SK-N-SH (cell line): ENCODE data around the gene GFPT2. TPM values are rescaled to one million over a fixed set of nuclear protein-coding genes. Genes with fewer than 3 reads are reported as not detected.

Experiments used
- CTCF ChIA-PET: fragments of 300-600, 350-600 bp; formaldehyde crosslinking; extraction: SDS; loops from one replicate; lab custom pipeline; 2021; lab: Yijun Ruan, JAX
- POLR2A ChIA-PET: fragments of 350-600 bp; sonication (Branson Sonifier 250); formaldehyde crosslinking; extraction: SDS; loops from one replicate; lab custom pipeline; 2020; ENCODE audit warnings: antibody characterized with exemption, inconsistent platforms; lab: Yijun Ruan, JAX
- DNase-seq: peaks from one replicate; pipeline ENCODE4 v3.0.0; 2012
- H2AFZ ChIP-seq: fragments of 200-600 bp; sonication (generic); 2 replicates; pipeline ENCODE4 v1.8.1; 2016; ENCODE audit warnings: antibody characterized with exemption, mild to moderate bottlenecking, low read depth
- H3F3A ChIP-seq: fragments of 200-600 bp; sonication (generic); replicated peaks from 2 replicates; pipeline ENCODE3; 2016; ENCODE audit warnings: antibody characterized with exemption, mild to moderate bottlenecking; ENCODE audit not compliant: insufficient read depth
- H3K27ac ChIP-seq, 2 experiments: fragments of 200-500 bp in 1 of 2; fragments of 200-600 bp in 1 of 2; sonication (Bioruptor generic) in 1 of 2; sonication (generic), shearing (Covaris generic) in 1 of 2; 2 replicates each; pipeline versions ENCODE4 v1.5.1 to v1.6.1; 2014 to 2016; ENCODE audit warnings: low read depth in 2 of 2, inconsistent platforms in 1 of 2, low read length in 1 of 2, mild to moderate bottlenecking in 1 of 2, mixed read lengths in 1 of 2
- H3K27me3 ChIP-seq: fragments of 200-600 bp; sonication (generic), shearing (Covaris generic); 2 replicates; pipeline ENCODE4 v1.6.1; 2016; ENCODE audit warnings: mixed run types; ENCODE audit not compliant: insufficient read depth
- H3K36me3 ChIP-seq, 2 experiments: fragments of 200-500 bp in 1 of 2; fragments of 200-600 bp in 1 of 2; sonication (Bioruptor generic) in 1 of 2; sonication (generic) in 1 of 2; replicated peaks in 1 of 2; 2 replicates each; pipeline versions ENCODE3 to v1.5.1; 2014 to 2016; ENCODE audit warnings: low read length in 1 of 2, mild to moderate bottlenecking in 1 of 2; ENCODE audit not compliant: insufficient read depth in 2 of 2, control insufficient read depth in 1 of 2
- H3K4me1 ChIP-seq, 2 experiments: fragments of 200-500 bp in 1 of 2; fragments of 200-600 bp in 1 of 2; sonication (Bioruptor generic) in 1 of 2; sonication (generic), shearing (Covaris generic) in 1 of 2; 2 replicates each; pipeline versions ENCODE4 v1.5.1 to v1.6.1; 2014 to 2016; ENCODE audit warnings: low read depth in 1 of 2, low read length in 1 of 2, mixed run types in 1 of 2; ENCODE audit not compliant: insufficient read depth in 2 of 2, control insufficient read depth in 1 of 2
- H3K4me2 ChIP-seq: fragments of 200-600 bp; sonication (generic), shearing (Covaris generic); 2 replicates; pipeline ENCODE4 v1.6.1; 2017; ENCODE audit warnings: mixed run types
- H3K4me3 ChIP-seq, 2 experiments: fragments of 200-500 bp in 1 of 2; fragments of 200-600 bp in 1 of 2; sonication (Bioruptor generic) in 1 of 2; sonication (generic), shearing (Covaris generic) in 1 of 2; 2 replicates each; pipeline versions ENCODE4 v1.5.1 to v1.8.1; 2014 to 2016; ENCODE audit warnings: low read depth in 2 of 2, inconsistent platforms in 1 of 2, low read length in 1 of 2, mild to moderate bottlenecking in 1 of 2, mixed read lengths in 1 of 2, moderate library complexity in 1 of 2
- H3K79me2 ChIP-seq: fragments of 200-600 bp; sonication (generic); 2 replicates; pipeline ENCODE4 v1.8.1; 2017; ENCODE audit warnings: mild to moderate bottlenecking; ENCODE audit not compliant: insufficient read depth
- H3K9ac ChIP-seq: fragments of 200-600 bp; sonication (generic); 2 replicates; pipeline ENCODE4 v1.6.1; 2017; ENCODE audit warnings: mixed run types
- H3K9me2 ChIP-seq: fragments of 200-600 bp; sonication (generic); 2 replicates; pipeline ENCODE4 v1.6.1; 2017; ENCODE audit warnings: mixed run types
- H3K9me3 ChIP-seq: fragments of 200-600 bp; sonication (generic); 2 replicates; pipeline ENCODE4 v1.6.1; 2017; ENCODE audit warnings: mixed run types, mild to moderate bottlenecking, moderate library complexity
- H4K20me1 ChIP-seq: fragments of 200-600 bp; sonication (generic); 2 replicates; pipeline ENCODE4 v1.6.1; 2017; ENCODE audit warnings: mild to moderate bottlenecking, mixed run types; ENCODE audit not compliant: insufficient read depth
- CHD2 ChIP-seq: fragments of 150-350 bp; IDR thresholded peaks from 2 replicates; pipeline ENCODE4 v1.6.1; 2018; ENCODE audit warnings: low read length; ENCODE audit not compliant: partially characterized antibody
- ELF1 ChIP-seq: IDR thresholded peaks from 2 replicates; pipeline ENCODE4 v1.4.0; 2012
- EP300 ChIP-seq, 2 experiments: IDR thresholded peaks; 2 replicates each; pipeline versions ENCODE4 v1.4.0 to v1.6.1; 2012; ENCODE audit warnings: borderline replicate concordance in 1 of 2, low read depth in 1 of 2, low read length in 1 of 2
- EZH2phosphoT487 ChIP-seq: fragments of 200-600 bp; sonication (generic); IDR thresholded peaks from 2 replicates; pipeline ENCODE4 v1.6.1; 2017; ENCODE audit warnings: low read depth, mixed run types, mild to moderate bottlenecking, antibody characterized with exemption, moderate library complexity, borderline replicate concordance
- FOSL2 ChIP-seq: IDR thresholded peaks from 2 replicates; pipeline ENCODE4 v1.4.0; 2012; ENCODE audit warnings: low read depth, mild to moderate bottlenecking, moderate library complexity, borderline replicate concordance
- FOXJ3 ChIP-seq: sonication (generic); formaldehyde crosslinking; IDR thresholded peaks from 2 replicates; pipeline ENCODE4 v1.5.1; 2020; ENCODE audit warnings: mild to moderate bottlenecking, missing genetic modification reagents
- FOXM1 ChIP-seq: IDR thresholded peaks from 2 replicates; pipeline ENCODE4 v1.4.0; 2012; ENCODE audit warnings: low read depth, mild to moderate bottlenecking
- GABPA ChIP-seq: IDR thresholded peaks from 2 replicates; pipeline ENCODE4 v1.4.0; 2012; ENCODE audit warnings: low read depth, mild to moderate bottlenecking
- JUND ChIP-seq: IDR thresholded peaks from 2 replicates; pipeline ENCODE4 v1.4.0; 2012
- MEF2A ChIP-seq: IDR thresholded peaks from 2 replicates; pipeline ENCODE4 v1.4.0; 2012; ENCODE audit warnings: low read depth, borderline replicate concordance
- MXI1 ChIP-seq: IDR thresholded peaks from 2 replicates; pipeline ENCODE4 v1.6.1; 2012; ENCODE audit warnings: mild to moderate bottlenecking, low read depth, low read length, improper control_type of control experiment
- POLR2AphosphoS5 ChIP-seq: IDR thresholded peaks from 2 replicates; pipeline ENCODE4 v1.6.1; 2012; ENCODE audit warnings: low read depth, low read length
- RCOR1 ChIP-seq: fragments of 150-350 bp; IDR thresholded peaks from 2 replicates; pipeline ENCODE4 v1.6.1; 2017; ENCODE audit warnings: antibody characterized with exemption, low read length
- SIN3A ChIP-seq: IDR thresholded peaks from 2 replicates; pipeline ENCODE4 v1.6.1; 2012; ENCODE audit warnings: low read depth, mild to moderate bottlenecking, low read length, moderate library complexity, borderline replicate concordance
- SMC3 ChIP-seq: IDR thresholded peaks from 2 replicates; pipeline ENCODE4 v1.6.1; 2012; ENCODE audit warnings: low read depth, low read length, improper control_type of control experiment
- TAF1 ChIP-seq: IDR thresholded peaks from 2 replicates; pipeline ENCODE4 v1.6.1; 2012; ENCODE audit warnings: low read depth, mild to moderate bottlenecking, low read length, moderate library complexity, borderline replicate concordance
- TEAD4 ChIP-seq: IDR thresholded peaks from 2 replicates; pipeline ENCODE4 v1.4.0; 2012; ENCODE audit warnings: mild to moderate bottlenecking, borderline replicate concordance; ENCODE audit not compliant: insufficient read depth
- USF2 ChIP-seq: fragments of 150-350 bp; IDR thresholded peaks from 2 replicates; pipeline ENCODE4 v1.6.1; 2017; ENCODE audit warnings: antibody characterized with exemption, low read length, low read depth, borderline replicate concordance
- YY1 ChIP-seq: IDR thresholded peaks from 2 replicates; pipeline ENCODE4 v1.4.0; 2012; ENCODE audit warnings: low read depth, mild to moderate bottlenecking
- WGBS: methylation state at CpG from one replicate; pipeline ENCODE4 v1.1.6; 2017; ENCODE audit warnings: low lambda C conversion rate; 5-methylcytosine and 5-hydroxymethylcytosine counted together
- polyA plus RNA-seq, 3 experiments: library from polyadenylated mRNA; depleted of rRNA; stranded (reverse); fragments of >200 nt; gene quantifications; 2 replicates each; pipeline ENCODE4 v1.2.3, GENCODE V29; 2012
- TF ChIP-seq, protein P1 (sequence below): fragments of 200-600 bp; sonication (generic); IDR thresholded peaks from 2 replicates; pipeline ENCODE4 v1.6.1; 2017; ENCODE audit warnings: antibody characterized with exemption, mild to moderate bottlenecking, moderate library complexity
- TF ChIP-seq, protein P2 (sequence below): IDR thresholded peaks from 2 replicates; pipeline ENCODE4 v1.6.1; 2012; ENCODE audit warnings: mild to moderate bottlenecking, low read depth, low read length, moderate library complexity
- TF ChIP-seq, protein P3 (sequence below): fragments of 150-350 bp; IDR thresholded peaks from 2 replicates; pipeline ENCODE4 v1.6.1; 2016; ENCODE audit warnings: mild to moderate bottlenecking, low read depth, low read length

The GFPT2 gene
- polyA plus RNA-seq, 1 of the 3 experiments (the other 2 are of a cell fraction) = 8.1 TPM

DNA sequence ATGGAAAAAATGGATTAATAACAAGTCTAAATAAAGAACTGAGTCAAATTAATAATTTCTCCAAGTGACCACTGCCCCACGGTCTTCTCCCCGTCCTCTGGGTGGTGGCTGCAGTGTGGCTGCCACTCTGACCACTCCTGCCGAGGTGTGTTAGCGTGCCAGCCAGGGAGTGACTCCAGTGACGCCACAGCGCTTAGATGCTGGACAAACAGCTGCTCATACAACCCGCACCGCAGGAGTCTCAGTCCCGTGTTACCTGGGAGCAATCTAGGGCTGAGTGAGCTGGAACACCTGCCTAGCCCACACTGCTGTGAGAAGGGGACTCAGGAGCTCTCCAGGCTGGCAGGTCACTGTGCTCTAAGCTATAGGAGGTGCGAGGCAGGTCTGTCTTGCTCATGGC lies 71.4 kb downstream of the GFPT2 start:
- Histone ChIP-seq H3K9me2 (no peaks in the 10 kb centered on the region), H2AFZ (no peak overlapping the region), H3K4me2 (no peak overlapping the region), H3K27ac (no peak overlapping the region), H3F3A (no peaks in the 10 kb centered on the region), H3K9ac (no peak overlapping the region), H3K4me3 (no peak overlapping the region), H4K20me1 (no peaks in the 10 kb centered on the region), H3K4me1 (no peaks in the 10 kb centered on the region; a peak in 1 of 4 replicates), H3K27me3 (no peaks in the 10 kb centered on the region), H3K36me3 (peaks cover 30 to 38% of the 10 kb centered on the region in 2 experiments), H3K9me3 (no peaks in the 10 kb centered on the region), H3K79me2 (peaks cover 36% of the 10 kb centered on the region)
- DNase-seq = no peak
- TF ChIP-seq CHD2 = no peak
- TF ChIP-seq, protein P1, sequence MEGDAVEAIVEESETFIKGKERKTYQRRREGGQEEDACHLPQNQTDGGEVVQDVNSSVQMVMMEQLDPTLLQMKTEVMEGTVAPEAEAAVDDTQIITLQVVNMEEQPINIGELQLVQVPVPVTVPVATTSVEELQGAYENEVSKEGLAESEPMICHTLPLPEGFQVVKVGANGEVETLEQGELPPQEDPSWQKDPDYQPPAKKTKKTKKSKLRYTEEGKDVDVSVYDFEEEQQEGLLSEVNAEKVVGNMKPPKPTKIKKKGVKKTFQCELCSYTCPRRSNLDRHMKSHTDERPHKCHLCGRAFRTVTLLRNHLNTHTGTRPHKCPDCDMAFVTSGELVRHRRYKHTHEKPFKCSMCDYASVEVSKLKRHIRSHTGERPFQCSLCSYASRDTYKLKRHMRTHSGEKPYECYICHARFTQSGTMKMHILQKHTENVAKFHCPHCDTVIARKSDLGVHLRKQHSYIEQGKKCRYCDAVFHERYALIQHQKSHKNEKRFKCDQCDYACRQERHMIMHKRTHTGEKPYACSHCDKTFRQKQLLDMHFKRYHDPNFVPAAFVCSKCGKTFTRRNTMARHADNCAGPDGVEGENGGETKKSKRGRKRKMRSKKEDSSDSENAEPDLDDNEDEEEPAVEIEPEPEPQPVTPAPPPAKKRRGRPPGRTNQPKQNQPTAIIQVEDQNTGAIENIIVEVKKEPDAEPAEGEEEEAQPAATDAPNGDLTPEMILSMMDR = no peak
- TF ChIP-seq EP300 (IDR thresholded peaks at IDR 0.05; ENCODE audit: borderline replicate concordance in 1 of 2, low read depth in 1 of 2, low read length in 1 of 2) = no peak
- TF ChIP-seq JUND = no peak
- TF ChIP-seq FOXM1 = no peak
- TF ChIP-seq SIN3A = no peak
- TF ChIP-seq USF2 = no peak
- no peak for TF ChIP-seq FOSL2
- TF ChIP-seq TEAD4 = no peak
- no peak for TF ChIP-seq FOXJ3
- TF ChIP-seq EZH2phosphoT487 = no peak
- no peak for TF ChIP-seq YY1
- no peak for TF ChIP-seq GABPA
- TF ChIP-seq RCOR1 = no peak
- no peak for TF ChIP-seq SMC3
- TF ChIP-seq MEF2A = no peak
- TF ChIP-seq POLR2AphosphoS5 = no peak
- no peak for TF ChIP-seq TAF1
- ChIA-PET CTCF (interaction anchor here (1.1 to 2.0 kb wide), 4 partner anchors 8 to 119 kb away, joined by 3 to 7 read pairs (median 6); no protein-coding TSS in a partner anchor), POLR2A (no interaction called here)
- WGBS = 98% methylated on average over 10 of the region's 10 CpGs

DNA sequence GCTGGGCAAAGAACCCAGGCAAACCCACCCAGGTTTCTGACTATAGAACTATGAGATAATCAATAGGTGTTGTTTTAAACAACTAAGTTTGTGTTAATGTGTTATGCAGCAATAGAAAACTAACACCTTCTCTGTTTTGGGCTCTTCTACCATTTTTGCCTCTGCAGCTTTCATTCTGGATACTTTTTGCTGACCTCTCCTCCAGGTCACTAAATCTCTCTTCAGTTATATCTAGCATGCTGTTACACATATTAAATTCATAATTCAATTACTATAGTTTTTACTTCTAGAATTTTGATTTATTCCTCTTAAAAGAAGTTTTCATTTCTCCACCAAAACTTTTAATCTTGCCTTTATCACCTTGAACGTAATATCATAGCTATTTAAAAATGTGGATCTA lies 78.4 kb downstream of the GFPT2 start:
- Histone ChIP-seq H3K4me2 (no peak overlapping the region), H3K4me3 (no peak overlapping the region), H3K4me1 (no peaks in the 10 kb centered on the region), H2AFZ (no peak overlapping the region), H3K79me2 (peaks cover 4% of the 10 kb centered on the region; the same call in 1 of the 2 replicates), H4K20me1 (no peaks in the 10 kb centered on the region), H3F3A (no peaks in the 10 kb centered on the region), H3K36me3 (peaks cover 30 to 54% of the 10 kb centered on the region in 2 experiments), H3K9me2 (no peaks in the 10 kb centered on the region), H3K9ac (no peak overlapping the region), H3K27me3 (no peaks in the 10 kb centered on the region), H3K27ac (no peak overlapping the region), H3K9me3 (no peaks in the 10 kb centered on the region; the same call in 1 of the 2 replicates)
- DNase-seq = no peak
- ChIA-PET CTCF (interaction anchor here (1.1 to 1.4 kb wide), 4 partner anchors 18 to 199 kb away, joined by 3 read pairs; partner anchors contain the start of gene RASGEF1C), POLR2A (no interaction called here)
- 95% methylated on average over 1 of the region's 1 CpG for WGBS
- TF ChIP-seq, protein P2, sequence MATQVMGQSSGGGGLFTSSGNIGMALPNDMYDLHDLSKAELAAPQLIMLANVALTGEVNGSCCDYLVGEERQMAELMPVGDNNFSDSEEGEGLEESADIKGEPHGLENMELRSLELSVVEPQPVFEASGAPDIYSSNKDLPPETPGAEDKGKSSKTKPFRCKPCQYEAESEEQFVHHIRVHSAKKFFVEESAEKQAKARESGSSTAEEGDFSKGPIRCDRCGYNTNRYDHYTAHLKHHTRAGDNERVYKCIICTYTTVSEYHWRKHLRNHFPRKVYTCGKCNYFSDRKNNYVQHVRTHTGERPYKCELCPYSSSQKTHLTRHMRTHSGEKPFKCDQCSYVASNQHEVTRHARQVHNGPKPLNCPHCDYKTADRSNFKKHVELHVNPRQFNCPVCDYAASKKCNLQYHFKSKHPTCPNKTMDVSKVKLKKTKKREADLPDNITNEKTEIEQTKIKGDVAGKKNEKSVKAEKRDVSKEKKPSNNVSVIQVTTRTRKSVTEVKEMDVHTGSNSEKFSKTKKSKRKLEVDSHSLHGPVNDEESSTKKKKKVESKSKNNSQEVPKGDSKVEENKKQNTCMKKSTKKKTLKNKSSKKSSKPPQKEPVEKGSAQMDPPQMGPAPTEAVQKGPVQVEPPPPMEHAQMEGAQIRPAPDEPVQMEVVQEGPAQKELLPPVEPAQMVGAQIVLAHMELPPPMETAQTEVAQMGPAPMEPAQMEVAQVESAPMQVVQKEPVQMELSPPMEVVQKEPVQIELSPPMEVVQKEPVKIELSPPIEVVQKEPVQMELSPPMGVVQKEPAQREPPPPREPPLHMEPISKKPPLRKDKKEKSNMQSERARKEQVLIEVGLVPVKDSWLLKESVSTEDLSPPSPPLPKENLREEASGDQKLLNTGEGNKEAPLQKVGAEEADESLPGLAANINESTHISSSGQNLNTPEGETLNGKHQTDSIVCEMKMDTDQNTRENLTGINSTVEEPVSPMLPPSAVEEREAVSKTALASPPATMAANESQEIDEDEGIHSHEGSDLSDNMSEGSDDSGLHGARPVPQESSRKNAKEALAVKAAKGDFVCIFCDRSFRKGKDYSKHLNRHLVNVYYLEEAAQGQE = no peak
- TF ChIP-seq MXI1 = no peak
- TF ChIP-seq USF2 = no peak
- TF ChIP-seq ELF1 = no peak
- TF ChIP-seq, protein P3, sequence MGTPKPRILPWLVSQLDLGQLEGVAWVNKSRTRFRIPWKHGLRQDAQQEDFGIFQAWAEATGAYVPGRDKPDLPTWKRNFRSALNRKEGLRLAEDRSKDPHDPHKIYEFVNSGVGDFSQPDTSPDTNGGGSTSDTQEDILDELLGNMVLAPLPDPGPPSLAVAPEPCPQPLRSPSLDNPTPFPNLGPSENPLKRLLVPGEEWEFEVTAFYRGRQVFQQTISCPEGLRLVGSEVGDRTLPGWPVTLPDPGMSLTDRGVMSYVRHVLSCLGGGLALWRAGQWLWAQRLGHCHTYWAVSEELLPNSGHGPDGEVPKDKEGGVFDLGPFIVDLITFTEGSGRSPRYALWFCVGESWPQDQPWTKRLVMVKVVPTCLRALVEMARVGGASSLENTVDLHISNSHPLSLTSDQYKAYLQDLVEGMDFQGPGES = no peak
